Endometrial microvascular endothelial cells (primary cell): ENCODE measurements around the gene PABPC1L. TPM values are rescaled to one million over a fixed set of nuclear protein-coding genes. Genes with fewer than 3 reads are reported as not detected.
"Not testable (repeated sequence)": the region's sequence is repeated elsewhere in the genome, so short reads cannot be mapped to it uniquely, and the experiment has no call there.

Experiments used
- in situ Hi-C: cut with HindIII; loops from 2 replicates; pipeline ENCODE4 v1.10.0; 2017; ENCODE audit warnings: low sequenced_read_pairs, low pct_unique_long_range_greater_than_20kb; ENCODE audit errors: inconsistent ontology term
- total RNA-seq: library from RNA; depleted of rRNA; stranded (reverse); fragments of >200 nt; gene quantifications from one replicate; pipeline ENCODE4 v1.2.3, GENCODE V29; 2015; ENCODE audit errors: inconsistent ontology term

The PABPC1L gene
- total RNA-seq = 0.93 TPM

DNA sequence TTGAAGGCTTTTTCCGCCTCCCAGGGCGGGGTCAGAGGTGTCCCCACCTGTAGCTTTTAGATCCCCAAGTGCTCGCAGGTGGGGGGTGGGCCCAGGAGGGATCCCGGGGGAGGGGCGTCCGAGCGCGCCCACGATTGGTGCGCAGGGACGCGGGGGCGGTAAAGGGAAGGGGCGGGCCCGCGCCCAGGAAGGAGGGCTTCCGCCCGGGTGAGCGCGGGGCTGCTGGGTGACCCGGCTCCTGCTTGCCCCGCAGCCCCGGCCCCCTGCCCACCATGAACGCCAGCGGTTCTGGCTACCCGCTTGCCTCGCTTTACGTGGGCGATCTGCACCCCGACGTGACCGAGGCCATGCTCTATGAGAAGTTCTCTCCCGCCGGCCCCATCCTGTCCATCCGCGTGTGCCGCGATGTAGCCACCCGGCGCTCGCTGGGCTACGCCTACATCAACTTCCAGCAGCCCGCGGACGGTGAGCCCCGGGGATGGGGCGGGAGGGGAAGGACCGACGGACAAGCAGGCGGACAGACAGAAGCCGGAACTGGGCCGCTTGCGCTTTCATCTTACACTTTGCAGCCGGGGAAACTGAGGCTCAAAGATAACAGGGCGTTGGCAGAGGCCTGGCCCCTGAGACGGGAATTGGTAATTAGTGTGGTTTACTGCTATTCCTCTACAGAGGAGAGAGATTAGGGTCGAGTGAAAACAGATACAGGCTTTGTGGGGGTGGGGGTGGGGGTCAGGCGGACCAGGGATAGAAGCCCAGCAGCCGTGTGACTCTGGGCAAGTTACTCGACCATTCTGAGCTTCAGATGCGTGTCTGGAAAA is at the start of gene PABPC1L:
Gene PABPC1L, plus strand, starts transcription at position 189 of the 818 bp plus-strand sequence. Its CDS starts 84 bp downstream, at position 273.
- in situ Hi-C loops = no loop called here

DNA sequence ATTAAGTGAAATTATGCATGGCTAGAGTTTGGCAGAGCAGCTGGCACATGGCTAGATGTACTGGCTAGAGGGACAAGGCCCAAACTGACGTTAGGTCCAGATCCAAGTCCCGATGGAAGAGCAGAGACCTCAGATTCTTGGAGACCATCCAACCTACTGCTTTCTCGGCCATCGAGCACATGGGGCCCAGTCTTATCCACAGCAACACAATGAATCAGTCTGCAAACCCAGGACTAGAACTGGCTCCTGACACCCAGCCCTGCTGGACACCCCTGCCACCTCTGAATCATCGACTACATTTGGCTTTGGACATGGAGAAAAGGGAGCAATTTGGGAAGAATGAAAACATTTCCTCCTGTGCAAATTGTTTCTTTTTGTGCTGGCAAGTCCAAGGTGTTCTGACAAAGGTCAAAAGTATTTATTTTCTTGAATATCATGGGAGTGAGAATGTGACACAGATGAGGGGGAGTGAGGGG is 48.3 kb upstream of the PABPC1L start:
- in situ Hi-C loops = no loop called here

DNA sequence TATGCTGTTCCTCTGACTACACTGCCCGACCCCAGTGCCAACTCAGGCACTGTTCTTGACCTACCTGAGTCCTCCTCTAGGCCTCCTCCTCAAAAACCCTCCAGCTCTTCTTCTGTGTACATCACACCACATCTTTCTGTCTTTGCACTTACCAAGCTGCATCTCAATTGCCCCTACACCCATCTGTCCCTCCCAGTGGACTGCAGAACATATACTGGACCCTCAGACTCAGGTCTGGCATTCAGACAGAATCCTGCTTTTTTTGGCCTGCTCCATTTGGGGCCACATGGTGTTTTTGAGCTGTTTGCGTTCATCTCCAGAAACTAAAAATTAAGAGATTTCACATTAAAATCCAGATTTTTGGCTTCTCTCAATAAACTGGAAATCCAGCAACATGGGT is 47.6 kb upstream of the PABPC1L start:
- in situ Hi-C loops = no loop called here

GRCh38 chr20:44863365-44864084 is 46.3 kb upstream of the PABPC1L start:
- in situ Hi-C loops = not testable (repeated sequence)

DNA sequence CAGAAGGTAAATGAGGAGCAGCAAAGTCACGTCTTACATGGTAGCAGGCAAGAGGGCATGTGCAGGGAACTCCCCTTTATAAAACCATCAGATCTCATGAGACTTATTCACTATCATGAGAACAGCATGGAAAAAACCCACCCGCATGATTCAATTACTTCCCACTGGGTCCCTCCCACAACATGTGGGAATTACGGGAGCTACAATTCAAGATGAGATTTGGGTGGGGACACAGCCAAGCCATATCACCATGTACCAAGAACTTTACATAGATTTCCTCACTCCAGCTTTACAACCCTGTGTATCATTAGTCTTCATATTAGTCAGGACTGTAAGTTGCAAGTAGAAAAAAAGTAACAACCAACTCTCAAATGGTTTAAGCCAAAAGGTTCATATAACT is 45.4 kb upstream of the PABPC1L start:
- in situ Hi-C loops = not testable (repeated sequence)

DNA sequence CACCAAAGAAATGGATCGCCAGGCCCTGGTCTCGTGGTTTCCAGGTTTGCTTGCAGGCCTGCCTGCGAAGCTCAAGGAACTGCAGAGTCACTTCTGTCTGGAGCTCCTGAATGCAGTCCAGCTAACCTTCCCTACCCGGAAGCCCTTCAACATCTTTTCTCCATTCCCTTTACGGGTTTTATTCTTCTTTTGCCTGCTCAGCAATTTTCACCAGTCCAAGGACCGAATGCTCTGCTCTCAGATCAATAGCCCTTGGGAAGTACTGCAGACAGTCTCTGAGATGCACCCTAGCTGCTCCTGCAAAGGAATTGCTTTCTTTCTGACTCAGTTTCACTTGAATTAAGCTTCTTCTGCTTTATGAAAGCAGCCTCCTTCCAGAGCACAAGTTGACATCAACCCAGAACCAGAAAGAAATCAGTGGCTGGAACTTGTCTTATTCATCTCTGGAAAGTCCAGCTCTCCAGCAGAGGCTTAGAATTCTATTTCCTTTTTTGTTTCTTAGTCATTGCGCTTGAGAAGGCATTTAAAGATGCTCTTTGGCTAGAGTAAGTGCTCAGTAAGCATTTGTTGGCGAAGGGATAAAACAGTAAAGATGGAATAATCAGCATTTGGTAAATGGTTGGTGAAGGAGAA is 43.0 kb upstream of the PABPC1L start:
- in situ Hi-C loops = no loop called here

- in situ Hi-C loops = no loop called here
These were observed 40.4 kb upstream of the PABPC1L start for GRCh38 chr20:44869471-44869870.

DNA sequence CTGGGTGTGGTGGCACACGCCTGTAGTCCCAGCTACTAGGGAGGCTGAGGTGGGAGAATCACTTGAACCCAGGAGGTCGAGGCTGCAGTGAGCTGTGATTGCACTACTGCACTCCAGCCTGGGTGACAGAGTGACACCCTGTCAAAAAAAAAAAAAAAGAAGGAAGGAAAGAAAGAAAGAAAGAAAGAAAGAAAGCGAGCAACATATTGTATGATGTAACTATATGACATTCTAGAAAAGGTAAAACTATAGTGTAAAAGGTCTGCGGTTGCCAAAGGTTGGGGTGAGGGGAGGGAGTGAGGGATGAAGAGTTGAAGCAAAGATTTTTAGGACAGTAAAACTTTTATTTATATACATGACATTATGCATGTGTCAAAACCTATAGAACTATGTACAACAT is 27.5 kb upstream of the PABPC1L start:
- in situ Hi-C loops = not testable (repeated sequence)

DNA sequence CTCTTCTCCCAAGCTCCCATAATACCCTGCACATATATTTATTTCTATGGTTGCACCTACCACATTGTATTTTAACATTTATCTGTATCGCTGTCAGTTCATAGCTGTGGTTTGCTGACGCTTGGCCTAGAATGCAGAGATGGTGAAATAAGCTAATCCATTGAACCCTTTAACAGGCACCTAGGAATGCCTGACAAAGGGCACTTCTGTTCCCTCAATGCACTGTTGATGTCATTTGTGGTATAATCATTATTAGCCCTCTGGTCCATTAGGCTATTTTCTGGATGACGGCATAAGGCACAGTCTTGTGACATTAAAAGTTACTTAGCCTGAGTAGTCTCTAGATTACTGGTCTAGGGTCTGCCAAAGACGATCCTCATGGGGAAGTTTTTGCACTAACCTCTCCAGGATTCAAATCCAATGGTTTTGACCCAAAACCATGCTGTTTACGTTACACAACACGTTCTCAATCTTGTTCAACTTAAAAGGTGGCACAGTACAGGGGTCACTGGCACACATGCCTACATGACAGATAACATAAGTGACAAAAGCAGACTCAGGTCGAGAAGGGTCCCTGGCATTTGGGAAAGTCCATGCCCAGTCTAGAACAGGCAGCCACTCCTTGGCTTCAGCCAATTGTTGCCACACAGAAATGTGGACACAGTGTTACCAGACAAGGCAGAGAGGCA is 26.5 kb upstream of the PABPC1L start:
- in situ Hi-C loops = no loop called here

DNA sequence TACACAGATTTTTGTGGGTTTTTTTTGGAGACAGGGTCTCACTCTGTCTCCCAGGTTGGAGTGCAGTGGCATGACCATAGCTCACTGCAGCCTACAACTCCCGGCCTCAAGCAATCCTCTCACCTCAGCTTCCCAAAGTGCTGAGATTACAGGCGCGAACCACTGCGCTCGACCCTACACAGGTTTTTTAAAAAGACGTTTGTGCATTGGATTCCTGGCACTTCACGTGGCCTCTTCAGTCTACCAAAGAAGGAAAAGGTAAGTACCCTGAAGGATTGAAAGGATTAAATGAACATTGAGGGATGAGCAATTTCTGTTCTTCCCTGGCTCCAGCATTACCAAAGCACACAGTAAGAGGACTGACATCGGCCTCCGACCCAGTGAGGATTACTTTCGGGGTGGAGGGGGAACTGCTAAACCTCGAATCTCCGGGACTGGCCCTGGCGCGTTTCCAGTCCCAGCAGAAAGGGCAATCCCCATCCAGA is 24.9 kb upstream of the PABPC1L start:
- in situ Hi-C loops = no loop called here

- in situ Hi-C loops = no loop called here
These were observed 24.2 kb upstream of the PABPC1L start, which contains the start of gene YWHAB for GRCh38 chr20:44885392-44886265. YWHAB (plus strand) TSS chr20:44885705; CDS start chr20:44901534, 15,829 bp downstream.

DNA sequence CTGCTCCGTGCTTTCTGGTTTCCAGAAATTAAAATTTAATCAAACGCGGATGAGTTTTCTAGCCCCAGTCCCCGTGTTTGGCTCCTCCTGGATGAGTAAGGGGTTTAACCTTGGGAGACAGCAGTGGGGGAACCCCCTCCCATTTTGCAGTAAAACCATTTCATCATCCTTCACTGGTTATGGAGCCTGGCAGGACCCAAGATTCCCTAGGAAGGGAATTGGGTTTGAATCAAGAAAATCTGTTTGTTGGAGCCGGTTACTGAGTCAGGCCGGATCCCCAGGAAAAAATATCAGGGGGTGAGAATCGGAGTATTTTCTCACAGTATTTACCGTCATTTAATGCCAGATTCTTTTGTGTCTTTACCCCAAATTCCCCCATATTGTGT is 23.6 kb upstream of the PABPC1L start:
- in situ Hi-C loops = no loop called here

DNA sequence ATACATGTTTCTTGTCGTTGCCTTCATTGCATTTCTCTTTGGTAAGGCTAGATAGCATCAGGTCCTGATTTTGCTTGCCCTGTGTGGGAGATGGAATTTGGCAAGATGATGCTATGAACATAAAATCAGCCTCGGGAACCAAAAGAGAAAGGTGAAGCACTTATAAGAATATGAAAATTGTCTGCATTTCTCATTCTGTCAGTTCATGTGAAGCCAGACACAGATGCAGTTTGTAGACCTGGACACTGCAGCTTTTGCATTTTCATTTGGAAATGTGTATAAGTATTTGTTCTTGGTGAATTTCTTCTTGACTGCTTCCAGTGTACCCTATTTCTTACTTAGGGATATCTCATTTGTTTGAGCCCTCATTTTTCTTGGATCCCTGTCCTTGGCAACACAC is 23.0 kb upstream of the PABPC1L start:
- in situ Hi-C loops = no loop called here

GRCh38 chr20:44887466-44887865 is 22.4 kb upstream of the PABPC1L start:
- in situ Hi-C loops = no loop called here

GRCh38 chr20:44888226-44889103 is 21.4 kb upstream of the PABPC1L start:
- in situ Hi-C loops = no loop called here

GRCh38 chr20:44891826-44892225 is 18.0 kb upstream of the PABPC1L start:
- in situ Hi-C loops = no loop called here

GRCh38 chr20:44894959-44895358 is 14.9 kb upstream of the PABPC1L start:
- in situ Hi-C loops = no loop called here
